H9 (cell line): Measurements from ENCODE around the gene PON2. TPM values are rescaled to one million over a fixed set of nuclear protein-coding genes. Genes with fewer than 3 reads are reported as not detected.

Source experiments
- DNase-seq: peaks from one replicate; pipeline ENCODE4 v3.0.0-alpha.2; 2017
- H2AFZ ChIP-seq: one replicate; pipeline ENCODE4 v1.6.1; 2013; ENCODE audit warnings: mild to moderate bottlenecking, low read length, control low read depth, moderate library complexity
- H2AK5ac ChIP-seq: 2 replicates; pipeline ENCODE4 v1.6.1; 2013; ENCODE audit warnings: low read length, control low read depth, mixed read lengths; ENCODE audit not compliant: insufficient read length
- H2BK120ac ChIP-seq: one replicate; pipeline ENCODE4 v1.6.1; 2013; ENCODE audit warnings: low read depth, mild to moderate bottlenecking, low read length, control low read depth, inconsistent platforms; ENCODE audit not compliant: poor library complexity, severe bottlenecking
- H2BK12ac ChIP-seq: 2 replicates; pipeline ENCODE4 v1.6.1; 2013; ENCODE audit warnings: low read length, control low read depth, mixed read lengths, low read depth; ENCODE audit not compliant: insufficient read length
- H2BK15ac ChIP-seq: 2 replicates; pipeline ENCODE4 v1.6.1; 2013; ENCODE audit warnings: low read depth, low read length, control low read depth
- H2BK20ac ChIP-seq: one replicate; pipeline ENCODE4 v1.6.1; 2013; ENCODE audit warnings: low read depth, mild to moderate bottlenecking, low read length, control low read depth, inconsistent platforms; ENCODE audit not compliant: poor library complexity, severe bottlenecking
- H2BK5ac ChIP-seq: 2 replicates; pipeline ENCODE4 v1.6.1; 2013; ENCODE audit warnings: low read length, control low read depth, mixed read lengths; ENCODE audit not compliant: insufficient read length
- H3K14ac ChIP-seq: 2 replicates; pipeline ENCODE4 v1.6.1; 2013; ENCODE audit warnings: low read length, control low read depth; ENCODE audit not compliant: insufficient read depth
- H3K18ac ChIP-seq: 2 replicates; pipeline ENCODE4 v1.6.1; 2013; ENCODE audit warnings: low read depth, mild to moderate bottlenecking, mixed read lengths, low read length, control low read depth; ENCODE audit not compliant: insufficient read length
- H3K23ac ChIP-seq: 2 replicates; pipeline ENCODE4 v1.6.1; 2013; ENCODE audit warnings: low read length, control low read depth, mixed read lengths, low read depth; ENCODE audit not compliant: insufficient read length
- H3K23me2 ChIP-seq: 2 replicates; pipeline ENCODE4 v1.6.1; 2013; ENCODE audit warnings: low read depth, mild to moderate bottlenecking, mixed read lengths, low read length, control low read depth; ENCODE audit not compliant: insufficient read length, poor library complexity, severe bottlenecking
- H3K27ac ChIP-seq: 2 replicates; pipeline ENCODE4 v1.5.1; 2013; ENCODE audit warnings: low read length, control low read depth, mixed read lengths, low read depth; ENCODE audit not compliant: insufficient read length
- H3K27me3 ChIP-seq: 2 replicates; pipeline ENCODE4 v1.6.1; 2013; ENCODE audit warnings: low read length, control low read depth, inconsistent platforms; ENCODE audit not compliant: insufficient read depth
- H3K4ac ChIP-seq: 2 replicates; pipeline ENCODE4 v1.6.1; 2013; ENCODE audit warnings: low read depth, mild to moderate bottlenecking, control low read depth, inconsistent platforms, low read length, moderate library complexity
- H3K4me1 ChIP-seq: 2 replicates; pipeline ENCODE4 v1.6.1; 2013; ENCODE audit warnings: low read length, control low read depth, inconsistent platforms; ENCODE audit not compliant: insufficient read depth
- H3K4me2 ChIP-seq: 2 replicates; pipeline ENCODE4 v1.6.1; 2013; ENCODE audit warnings: low read length, control low read depth, mixed read lengths; ENCODE audit not compliant: insufficient read length, insufficient read depth
- H3K56ac ChIP-seq: 2 replicates; pipeline ENCODE4 v1.6.1; 2013; ENCODE audit warnings: low read depth, mild to moderate bottlenecking, mixed read lengths, low read length, control low read depth; ENCODE audit not compliant: insufficient read length
- H3K79me1 ChIP-seq: 2 replicates; pipeline ENCODE4 v1.6.1; 2013; ENCODE audit warnings: low read depth, mild to moderate bottlenecking, moderate library complexity, low read length, control low read depth, inconsistent platforms; ENCODE audit not compliant: insufficient read depth, poor library complexity, severe bottlenecking
- H3K79me2 ChIP-seq: 2 replicates; pipeline ENCODE4 v1.6.1; 2013; ENCODE audit warnings: low read length, control low read depth, inconsistent platforms; ENCODE audit not compliant: insufficient read depth
- H3K9ac ChIP-seq: 2 replicates; pipeline ENCODE4 v1.6.1; 2013; ENCODE audit warnings: low read length, control low read depth, mixed read lengths; ENCODE audit not compliant: insufficient read length; ENCODE audit errors: extremely low read depth
- H3K9me3 ChIP-seq: one replicate; pipeline ENCODE4 v1.6.1; 2013; ENCODE audit warnings: low read depth, low read length, inconsistent platforms; ENCODE audit not compliant: control insufficient read depth
- H3T11ph ChIP-seq: one replicate; pipeline ENCODE4 v1.6.1; 2013; ENCODE audit warnings: mild to moderate bottlenecking, low read length, control low read depth, inconsistent platforms
- H4K20me1 ChIP-seq: one replicate; pipeline ENCODE4 v1.6.1; 2013; ENCODE audit not compliant: control insufficient read depth, insufficient read length, insufficient read depth
- H4K5ac ChIP-seq: 2 replicates; pipeline ENCODE4 v1.6.1; 2013; ENCODE audit warnings: low read depth, mild to moderate bottlenecking, mixed read lengths, low read length, control low read depth; ENCODE audit not compliant: insufficient read length
- H4K8ac ChIP-seq: replicated peaks from 2 replicates; pipeline ENCODE4 v1.6.1; 2013; ENCODE audit warnings: low read length, control low read depth, mixed read lengths, low read depth; ENCODE audit not compliant: insufficient read length
- H4K91ac ChIP-seq: 2 replicates; pipeline ENCODE4 v1.6.1; 2013; ENCODE audit warnings: low read depth, mild to moderate bottlenecking, moderate library complexity, mixed read lengths, low read length, control low read depth; ENCODE audit not compliant: insufficient read length
- H3K27ac Mint-ChIP-seq, 3 experiments: 2 replicates in 2 of 3; 3 replicates in 1 of 3; pipeline ENCODE4 v1.8.0; 2020 to 2021; ENCODE audit warnings: mixed read lengths in 3 of 3, mild to moderate bottlenecking in 1 of 3, moderate library complexity in 1 of 3
- H3K27me3 Mint-ChIP-seq: 2 replicates; pipeline ENCODE4 v1.8.0; 2021; ENCODE audit warnings: low read depth, mild to moderate bottlenecking, moderate library complexity, mixed read lengths
- H3K36me3 Mint-ChIP-seq, 3 experiments: 2 replicates in 2 of 3; 3 replicates in 1 of 3; pipeline ENCODE4 v1.8.0; 2020 to 2021; ENCODE audit warnings: low read depth in 3 of 3, mixed read lengths in 3 of 3; ENCODE audit not compliant: insufficient read depth in 1 of 3
- H3K4me1 Mint-ChIP-seq, 2 experiments: 2 replicates each; pipeline ENCODE4 v1.8.0; 2020; ENCODE audit warnings: mixed read lengths in 2 of 2
- H3K4me3 Mint-ChIP-seq, 2 experiments: 2 replicates in 1 of 2; 3 replicates in 1 of 2; pipeline ENCODE4 v1.8.0; 2020 to 2021; ENCODE audit warnings: mild to moderate bottlenecking in 2 of 2, mixed read lengths in 2 of 2, moderate library complexity in 1 of 2
- H3K9me3 Mint-ChIP-seq, 2 experiments: 2 replicates in 1 of 2; 3 replicates in 1 of 2; pipeline ENCODE4 v1.8.0; 2020; ENCODE audit warnings: mild to moderate bottlenecking in 2 of 2, mixed read lengths in 2 of 2, moderate library complexity in 1 of 2
- CTCF ChIP-seq: fragments of 200-600 bp; sonication (generic); conservative IDR thresholded peaks from 3 replicates; pipeline ENCODE4 v1.8.0; 2021; ENCODE audit warnings: antibody characterized with exemption, mild to moderate bottlenecking
- WGBS: extraction: QIAGEN DNeasy Blood & Tissue Kit; methylation state at CpG from one replicate; pipeline ENCODE4 v1.1.7; 2013; ENCODE audit warnings: missing lambda C conversion rate, low lambda C conversion rate, mixed read lengths; ENCODE audit not compliant: insufficient read length; ENCODE audit errors: extremely low coverage; 5-methylcytosine and 5-hydroxymethylcytosine counted together
- total RNA-seq: library from RNA; stranded (reverse); gene quantifications from 2 replicates; pipeline ENCODE4 v1.2.1, GENCODE V29; 2021

Gene PON2
- total RNA-seq, 1 experiment from 2014 or later: 26.7 TPM

GRCh38 chr7:95473276-95473985 is 38.6 kb upstream of the PON2 start:
- no peaks in the 10 kb centered on the region for H3K9me3 ChIP-seq
- H2AFZ ChIP-seq: peak overlapping the region; percentile 32
- no peak overlapping the region for H3K4ac ChIP-seq
- no peak overlapping the region for H4K8ac ChIP-seq
- Mint-ChIP-seq H3K27me3 (no peaks in the 10 kb centered on the region), H3K36me3 (no peaks in the 10 kb centered on the region), H3K4me3 (no peak overlapping the region), H3K9me3 (no peaks in the 10 kb centered on the region), H3K27ac (no peak overlapping the region), H3K4me1 (peaks cover 30% of the 10 kb centered on the region in 2 experiments)
- no peak overlapping the region for H4K5ac ChIP-seq
- H2BK20ac ChIP-seq: no peak overlapping the region
- H4K20me1 ChIP-seq: no peaks in the 10 kb centered on the region
- H3K14ac ChIP-seq: no peak overlapping the region
- H3K23ac ChIP-seq: no peak overlapping the region
- H2BK12ac ChIP-seq: no peak overlapping the region
- no peak overlapping the region for H3K9ac ChIP-seq
- H3K27me3 ChIP-seq: no peaks in the 10 kb centered on the region
- no peak overlapping the region for H3K18ac ChIP-seq
- H3K4me1 ChIP-seq: peaks cover 4% of the 10 kb centered on the region; the same call in 1 of the 2 replicates
- DNase-seq: no peak
- H4K91ac ChIP-seq: no peak overlapping the region
- H2AK5ac ChIP-seq: no peak overlapping the region
- no peak overlapping the region for H2BK15ac ChIP-seq
- no CpG with 5 or more reads among the region's 9 CpGs for WGBS
- no peaks in the 10 kb centered on the region for H3K79me2 ChIP-seq
- no peak overlapping the region for H3K4me2 ChIP-seq
- TF ChIP-seq CTCF: no peak
- no peaks in the 10 kb centered on the region for H3K23me2 ChIP-seq
- H3T11ph ChIP-seq: no peak overlapping the region
- H2BK120ac ChIP-seq: no peak overlapping the region
- H3K27ac ChIP-seq: no peak overlapping the region
- H3K79me1 ChIP-seq: no peaks in the 10 kb centered on the region
- H3K56ac ChIP-seq: no peak overlapping the region
- H2BK5ac ChIP-seq: no peak overlapping the region
